Measurements from ENCODE around the gene TYMS.
"Not testable (repeated sequence)": the region's sequence is repeated elsewhere in the genome, so short reads cannot be mapped to it uniquely, and the experiment has no call there.

The TYMS gene

DNA sequence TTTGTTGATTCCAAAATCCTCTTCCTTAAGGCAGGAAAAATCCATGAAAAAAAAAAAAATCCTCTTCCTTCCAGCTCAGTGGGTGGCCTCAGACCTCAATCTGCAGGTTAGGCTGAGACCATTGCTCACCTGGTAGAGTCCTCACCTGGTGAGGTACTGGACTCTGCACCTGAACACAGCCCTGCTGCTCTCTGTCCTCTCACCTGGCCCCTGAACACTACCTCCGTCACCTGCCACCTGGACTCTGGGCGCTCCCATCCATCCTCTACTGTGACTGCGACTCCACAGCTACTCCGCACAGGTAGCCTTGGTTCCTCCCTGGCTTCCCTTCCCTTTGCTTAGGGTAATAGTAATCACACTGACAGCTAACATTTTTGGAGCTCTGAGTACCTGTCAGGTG, 22.1 kb downstream of the TYMS start:
- H3K4me3 ChIP-seq (ENCODE audit: low read depth, low read length) = no peak overlapping the region
- TF ChIP-seq CTCF (conservative IDR thresholded peaks at IDR 0.05; ENCODE audit: low read depth, low read length) = no peak
- no peak for DNase-seq (ENCODE audit: low read depth)

DNA sequence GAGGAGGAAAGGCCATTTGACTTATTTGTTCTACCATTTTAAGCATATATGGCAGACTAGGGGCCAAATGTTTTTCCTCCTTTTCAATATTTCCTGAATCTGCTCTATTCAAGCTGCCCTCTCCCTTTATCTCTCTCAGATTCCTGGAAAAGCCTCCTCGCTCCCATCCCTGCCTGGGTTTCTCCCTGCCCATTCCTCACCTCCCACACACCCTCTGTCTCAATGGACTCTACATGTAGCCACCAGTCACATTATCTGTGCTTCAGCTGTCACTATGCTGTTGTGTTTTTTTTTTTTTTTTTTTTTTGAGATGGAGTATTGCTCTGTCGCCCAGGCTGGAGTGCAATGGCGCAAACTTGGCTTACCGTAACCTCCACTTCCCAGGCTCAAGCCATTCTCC, 22.9 kb downstream of the TYMS start:
- no peak for TF ChIP-seq CTCF (conservative IDR thresholded peaks at IDR 0.05; ENCODE audit: low read depth, low read length)
- no peak overlapping the region for H3K4me3 ChIP-seq (ENCODE audit: low read depth, low read length)
- no peak for DNase-seq (ENCODE audit: low read depth)

GRCh38 chr18:681985-682384, 24.5 kb downstream of the TYMS start:
- H3K4me3 ChIP-seq (ENCODE audit: low read depth, low read length) = no peak overlapping the region
- TF ChIP-seq CTCF (conservative IDR thresholded peaks at IDR 0.05; ENCODE audit: low read depth, low read length) = no peak
- no peak for DNase-seq (ENCODE audit: low read depth)

GRCh38 chr18:682416-682815, 25.0 kb downstream of the TYMS start:
- H3K4me3 ChIP-seq (ENCODE audit: low read depth, low read length); DNase-seq (ENCODE audit: low read depth): not testable (repeated sequence)

GRCh38 chr18:682833-683232, 25.4 kb downstream of the TYMS start:
- TF ChIP-seq CTCF (conservative IDR thresholded peaks at IDR 0.05; ENCODE audit: low read depth, low read length) = no peak
- no peak overlapping the region for H3K4me3 ChIP-seq (ENCODE audit: low read depth, low read length)
- no peak for DNase-seq (ENCODE audit: low read depth)

DNA sequence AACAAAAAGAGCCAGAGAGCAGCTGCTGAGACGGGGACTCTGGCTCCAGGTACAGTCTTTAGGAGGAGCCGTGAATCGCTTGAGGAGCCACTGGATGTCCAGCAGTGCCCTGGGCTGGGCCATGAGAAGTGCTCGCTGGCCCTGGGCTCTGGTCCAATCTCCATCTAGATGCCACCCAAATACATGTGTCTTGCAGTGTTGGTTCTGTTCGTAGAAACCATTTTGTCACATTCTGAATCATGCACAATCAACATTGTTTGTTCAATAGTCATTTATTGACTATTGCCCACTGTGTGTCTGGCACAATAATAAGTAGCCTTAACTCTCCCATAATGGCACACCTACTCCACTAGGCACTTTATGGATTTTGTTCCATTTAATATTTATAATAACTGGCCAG, 26.1 kb downstream of the TYMS start:
- no peak for DNase-seq (ENCODE audit: low read depth)
- no peak overlapping the region for H3K4me3 ChIP-seq (ENCODE audit: low read depth, low read length)
- no peak for TF ChIP-seq CTCF (conservative IDR thresholded peaks at IDR 0.05; ENCODE audit: low read depth, low read length)

GRCh38 chr18:685438-685837, 28.0 kb downstream of the TYMS start:
- no peak for TF ChIP-seq CTCF (conservative IDR thresholded peaks at IDR 0.05; ENCODE audit: low read depth, low read length)
- DNase-seq (ENCODE audit: low read depth) = no peak
- no peak overlapping the region for H3K4me3 ChIP-seq (ENCODE audit: low read depth, low read length)

All from choroid plexus epithelial cell (primary cell).